Adipose tissue (tissue), 3 donors: ENCODE results near the gene GAB3. TPM values are rescaled to one million over a fixed set of nuclear protein-coding genes. Genes with fewer than 3 reads are reported as not detected.

Experiments
- H3K27ac ChIP-seq: one replicate; pipeline ENCODE4 v1.5.1; 2013; ENCODE audit warnings: low read depth, low read length
- WGBS, 3 donors: extraction: QIAGEN DNeasy Blood & Tissue Kit; methylation state at CpG; one replicate each; pipeline ENCODE4 v1.1.7; 2013; 5-methylcytosine and 5-hydroxymethylcytosine counted together
- polyA plus RNA-seq, 3 donors: library from polyadenylated mRNA; stranded (reverse); fragments of 200-250 nt; gene quantifications; one replicate each; pipeline ENCODE4 v1.2.3, GENCODE V29; 2013
- donor health status: healthy with polysubstance abuse.
- donor health status: Bipolar disorder and iron deficiency.
- donor health status: healthy.

Gene GAB3
- polyA plus RNA-seq, 3 donors: 0.85 to 2.9 (median 2.7) TPM

DNA sequence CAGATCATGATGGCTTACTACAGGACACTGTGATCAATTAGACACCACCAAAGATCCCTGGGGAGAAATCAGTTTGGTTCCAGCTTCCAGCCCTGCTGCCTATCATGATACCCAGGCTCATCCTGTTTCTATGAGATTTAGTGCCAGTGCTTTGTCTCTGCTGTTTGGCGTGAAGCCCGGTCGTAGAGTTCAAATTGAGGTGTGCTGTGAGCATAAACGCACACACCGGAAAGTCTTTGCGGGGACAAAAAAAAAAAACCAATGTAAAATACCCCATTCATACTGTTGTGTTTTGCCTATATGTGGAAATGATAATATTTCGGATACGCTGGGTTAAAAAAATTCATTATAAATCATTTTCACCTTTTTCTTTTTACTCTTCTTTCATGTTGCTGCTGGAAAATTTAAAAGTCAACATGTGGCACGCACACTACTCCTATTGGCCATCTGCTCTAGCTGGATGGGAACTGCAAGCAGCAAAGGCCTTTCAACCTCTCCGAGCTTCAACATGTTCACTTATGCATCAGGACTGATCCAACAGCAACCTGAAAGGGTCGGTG, 11.2 kb upstream of the GAB3 start:
- H3K27ac ChIP-seq: no peak overlapping the region
- 5 to 38% (median 6%) methylated on average over 11 of the region's 11 CpGs for WGBS, 3 donors

DNA sequence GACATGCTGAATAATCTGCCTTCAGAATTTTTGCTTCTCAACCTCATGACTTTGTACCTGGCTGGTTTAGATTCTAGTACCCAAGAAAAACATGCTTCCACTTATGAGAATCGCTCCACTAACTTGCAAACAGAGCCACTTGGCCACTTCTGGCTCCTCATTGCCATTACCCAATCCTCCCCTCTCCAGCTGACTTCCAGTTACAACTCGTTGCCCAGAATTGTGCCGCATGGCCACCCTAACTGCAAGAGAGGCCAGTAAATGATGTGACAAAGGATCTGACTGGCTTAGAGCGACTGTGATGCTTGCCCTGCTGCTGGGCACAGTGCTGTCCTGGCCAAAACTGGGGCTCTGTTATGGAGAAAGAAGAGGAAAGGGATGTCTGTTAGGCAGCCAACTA, 7.8 kb upstream of the GAB3 start:
- 63 to 85% (median 70%) methylated on average over 4 of the region's 4 CpGs for WGBS, 3 donors
- H3K27ac ChIP-seq: no peak overlapping the region

DNA sequence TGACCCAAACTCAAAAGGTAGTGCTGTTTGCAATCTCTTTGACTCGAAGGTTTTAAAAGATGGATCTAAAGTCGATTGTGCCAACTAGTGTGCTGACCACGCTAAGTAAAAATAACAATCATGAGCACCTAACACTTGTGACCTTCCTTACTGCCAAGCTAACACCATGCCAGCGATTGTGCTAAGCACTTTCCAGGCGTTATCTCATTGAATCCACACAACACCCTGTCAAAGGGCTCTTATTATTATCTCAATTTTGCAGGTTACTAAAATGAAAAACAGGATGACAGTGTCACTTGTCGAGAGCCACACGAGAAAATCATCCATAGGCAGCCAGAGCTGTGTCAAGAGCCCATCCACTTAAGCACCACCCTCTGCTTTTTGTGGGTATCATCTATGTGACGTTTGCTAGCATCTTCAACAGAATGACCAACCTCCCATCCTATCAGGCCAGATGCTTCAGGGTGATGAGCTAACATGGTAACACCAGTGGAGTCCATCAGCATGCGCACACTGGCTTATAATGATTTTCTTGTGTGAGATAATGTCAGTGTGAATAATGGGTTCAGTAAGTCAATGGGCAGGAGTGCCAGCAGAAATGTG, 893 bp upstream of the GAB3 start:
- no peak overlapping the region for H3K27ac ChIP-seq
- WGBS, 3 donors: 31 to 59% (median 49%) methylated on average over 9 of the region's 9 CpGs

DNA sequence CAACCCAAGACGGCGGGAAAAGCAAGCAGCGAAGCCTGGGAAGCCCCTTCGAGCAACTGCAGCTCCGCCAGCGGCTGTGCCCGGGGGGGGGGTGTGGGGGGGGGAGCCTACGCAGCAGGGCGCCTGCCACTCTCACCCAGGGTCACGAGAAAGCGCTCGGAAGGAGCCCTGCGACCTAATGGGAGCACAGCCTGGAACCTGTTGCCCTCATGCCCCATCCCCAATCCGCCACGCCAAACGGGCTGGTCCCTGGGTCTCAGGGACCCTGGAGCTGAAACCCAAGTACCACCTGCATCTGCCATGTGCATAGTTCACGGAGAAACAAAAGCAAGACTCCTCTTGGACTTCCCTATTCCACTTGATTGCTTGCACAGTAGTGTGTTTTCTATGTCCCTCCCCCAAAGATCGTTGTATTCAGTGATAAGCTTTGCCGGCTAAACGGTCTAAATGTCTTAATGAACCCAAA, 359 bp upstream of the GAB3 start:
- whole genome bisulfite sequencing, 3 donors: 8 to 32% (median 19%) methylated on average over 7 to 14 of the region's 20 CpGs
- H3K27ac ChIP-seq: no peak overlapping the region

DNA sequence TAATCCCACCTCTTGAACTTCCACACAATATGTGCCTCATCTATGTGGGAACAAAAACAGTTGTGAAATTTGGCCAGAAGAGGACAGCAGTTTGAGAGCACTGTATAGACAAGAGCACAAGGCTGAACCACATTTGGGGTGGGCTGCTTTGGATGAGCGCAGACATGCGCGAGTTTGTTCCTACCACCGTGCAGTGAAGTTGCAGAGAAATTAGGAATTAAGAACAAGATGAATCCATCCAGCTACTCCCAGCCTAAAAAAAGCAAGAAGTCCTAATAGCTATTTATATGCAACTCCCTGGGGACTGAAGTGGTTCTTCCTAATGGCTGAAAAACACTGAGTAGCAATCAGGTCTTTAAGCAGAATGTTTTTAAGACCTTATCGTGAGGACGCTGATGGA, 1.0 kb downstream of the GAB3 start:
- WGBS, 3 donors: 9 to 33% (median 30%) methylated on average over 6 of the region's 6 CpGs
- no peak overlapping the region for H3K27ac ChIP-seq

DNA sequence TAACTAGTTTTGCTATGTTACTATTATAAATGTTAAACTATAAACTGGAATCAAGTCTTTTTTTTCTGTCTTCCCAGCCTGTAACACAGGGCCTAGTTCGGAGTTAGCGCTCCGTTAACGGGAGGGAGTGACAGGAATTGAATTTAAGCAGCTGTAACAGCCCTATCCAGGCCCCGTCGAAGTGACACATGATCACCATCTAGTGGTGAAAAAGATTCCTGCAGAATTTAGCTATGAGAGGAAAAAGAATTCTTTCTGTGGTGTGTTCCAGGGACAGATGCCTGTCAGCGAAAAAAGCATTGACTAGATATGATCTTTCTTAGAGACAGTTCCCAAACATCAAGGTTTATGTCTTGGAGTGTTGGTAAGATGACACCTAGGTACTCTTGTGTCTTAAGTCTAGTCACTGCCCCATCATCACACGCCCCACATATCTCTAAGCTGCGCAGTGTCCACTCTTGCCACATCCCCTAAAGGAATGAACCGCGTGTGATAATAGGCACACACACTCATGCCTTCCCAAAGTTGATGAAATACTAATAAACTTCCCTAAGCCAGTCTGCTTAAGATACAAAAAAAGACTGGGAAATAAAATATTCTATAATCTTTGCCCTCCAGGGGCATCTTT, 2.1 kb downstream of the GAB3 start:
- WGBS, 3 donors: 19 to 24% (median 22%) methylated on average over 11 of the region's 11 CpGs
- no peak overlapping the region for H3K27ac ChIP-seq

DNA sequence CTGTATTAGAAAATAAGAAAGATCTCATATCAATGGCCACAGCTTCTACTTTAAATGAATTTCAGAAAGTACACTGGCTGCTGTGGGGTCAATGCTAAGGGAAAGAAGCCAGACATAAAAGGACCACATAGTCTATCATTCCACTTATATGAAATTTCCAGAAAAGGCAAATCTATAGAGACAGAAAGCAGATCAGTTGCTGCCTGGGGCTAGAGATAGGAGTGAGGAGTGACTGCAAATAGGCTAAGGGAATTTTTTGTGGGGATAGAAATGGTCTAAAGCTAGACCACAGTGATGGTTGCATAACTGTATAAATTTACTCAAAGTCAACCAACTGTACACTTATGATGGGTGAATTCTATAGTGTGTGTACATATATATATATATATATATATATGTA, 8.3 kb downstream of the GAB3 start:
- H3K27ac ChIP-seq: no peak overlapping the region

DNA sequence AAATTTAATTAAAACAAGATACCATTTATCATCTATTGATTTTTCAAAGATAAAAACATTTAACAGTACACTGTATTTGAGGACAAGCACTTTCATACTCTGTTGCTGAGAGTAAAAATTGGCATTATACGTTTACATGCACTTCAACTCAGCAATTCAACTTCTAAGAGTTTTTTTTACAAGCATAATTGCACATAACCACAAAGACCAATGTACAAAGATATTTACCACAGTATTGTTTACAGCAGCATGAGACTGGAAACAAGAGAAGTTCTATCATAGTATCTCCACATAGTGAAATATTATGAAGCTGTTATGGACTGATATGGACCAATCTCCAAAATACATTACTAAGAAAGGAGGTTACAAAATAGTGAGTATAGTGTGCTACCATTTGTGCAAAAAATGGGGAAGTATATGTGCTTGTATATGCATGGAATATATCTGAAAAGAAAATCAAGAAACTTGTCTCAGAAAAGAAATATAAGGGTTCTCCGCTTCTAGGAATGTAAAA, 10.9 kb downstream of the GAB3 start:
- WGBS, 3 donors: 67 to 76% (median 75%) methylated on average over 2 of the region's 2 CpGs
- no peak overlapping the region for H3K27ac ChIP-seq

DNA sequence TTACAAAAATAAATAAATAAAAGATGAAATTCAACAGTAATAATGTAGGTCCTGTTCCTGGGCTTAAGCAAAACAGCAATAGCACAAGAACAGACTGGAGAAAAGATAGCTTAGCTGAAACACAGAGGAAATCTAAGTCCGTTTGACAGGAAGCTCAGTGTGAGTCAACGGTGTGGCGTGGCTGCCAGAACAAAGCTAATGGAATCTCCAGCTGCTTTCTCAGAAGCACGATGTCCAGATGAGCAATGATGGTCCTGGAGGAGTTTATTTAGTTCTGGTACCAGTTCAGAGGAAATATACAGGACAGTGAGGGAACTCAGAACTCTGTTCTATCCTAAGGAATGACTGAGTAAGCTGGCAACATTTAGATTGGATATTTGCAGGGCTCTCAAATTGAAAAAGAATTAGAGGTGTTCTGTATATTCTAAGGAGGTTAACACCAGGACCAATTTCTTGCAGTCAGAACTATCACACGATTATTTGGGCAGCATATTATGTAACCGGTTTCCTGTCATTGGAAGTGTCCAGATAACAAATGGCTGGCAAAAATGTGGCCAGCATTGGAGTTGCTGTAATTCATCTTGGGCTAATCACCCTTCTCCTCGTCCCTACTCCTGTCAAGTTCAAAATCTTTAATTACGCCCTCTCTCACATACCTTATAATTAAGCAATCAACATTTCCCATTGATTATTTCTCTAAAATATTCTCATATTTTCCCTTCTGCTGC, 12.7 kb downstream of the GAB3 start:
- H3K27ac ChIP-seq: no peak overlapping the region
- WGBS, 3 donors: 6 to 34% (median 31%) methylated on average over 8 of the region's 8 CpGs

DNA sequence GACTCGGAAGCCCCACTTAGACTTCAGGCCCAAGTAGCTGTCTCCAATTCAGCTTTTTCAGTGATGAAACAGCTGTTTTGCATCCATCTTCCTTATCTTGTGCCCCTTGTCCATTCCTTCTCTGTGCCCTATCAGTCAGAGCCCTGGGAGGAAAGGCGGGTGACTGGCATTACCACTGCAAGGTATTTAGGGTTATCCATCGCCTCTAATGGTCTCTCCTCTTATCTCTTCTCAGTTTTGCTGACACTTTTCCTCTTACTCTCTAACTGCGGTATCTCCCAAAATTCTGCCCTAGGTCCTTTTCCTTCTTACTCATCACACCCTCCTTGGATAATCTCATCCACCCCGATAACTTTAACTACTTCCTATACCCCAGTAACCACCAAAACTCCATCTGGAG, 13.7 kb downstream of the GAB3 start:
- H3K27ac ChIP-seq: no peak overlapping the region
- WGBS, 3 donors: 71 to 93% (median 85%) methylated on average over 5 of the region's 5 CpGs

DNA sequence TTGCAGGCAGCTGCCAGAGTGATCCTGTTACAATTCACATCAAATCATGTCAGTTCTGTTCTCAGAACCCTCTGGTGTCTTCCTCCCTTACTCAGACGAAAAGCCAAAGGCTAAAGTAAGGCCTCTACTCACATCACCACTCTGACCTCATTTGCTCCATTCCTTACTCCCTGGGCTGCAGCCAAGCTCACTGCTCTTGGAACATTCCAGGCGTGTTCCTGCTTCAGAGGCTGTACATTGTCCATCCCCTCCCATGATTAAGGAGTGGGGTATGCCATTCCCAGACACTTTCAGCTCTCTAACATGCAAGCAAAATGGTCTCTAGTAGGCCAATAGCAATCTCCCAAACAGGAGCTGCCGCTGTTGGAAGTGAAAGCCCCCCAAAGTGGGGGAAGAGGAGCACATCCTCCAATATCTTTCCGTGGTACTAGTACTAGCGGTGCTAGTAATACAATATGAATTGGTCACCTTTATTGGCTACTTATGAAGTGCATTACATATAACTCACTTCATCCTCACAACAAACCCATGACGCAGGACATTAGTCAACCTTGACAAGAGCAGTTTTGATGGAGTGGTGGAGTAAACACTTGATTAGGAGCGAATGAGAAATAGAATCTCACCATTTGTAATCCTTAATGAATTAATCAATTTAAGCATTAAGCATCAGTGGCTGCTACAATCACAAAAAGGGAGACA, 15.0 kb downstream of the GAB3 start:
- H3K27ac ChIP-seq: no peak overlapping the region
- 57 to 70% (median 65%) methylated on average over 7 of the region's 7 CpGs for WGBS, 3 donors

DNA sequence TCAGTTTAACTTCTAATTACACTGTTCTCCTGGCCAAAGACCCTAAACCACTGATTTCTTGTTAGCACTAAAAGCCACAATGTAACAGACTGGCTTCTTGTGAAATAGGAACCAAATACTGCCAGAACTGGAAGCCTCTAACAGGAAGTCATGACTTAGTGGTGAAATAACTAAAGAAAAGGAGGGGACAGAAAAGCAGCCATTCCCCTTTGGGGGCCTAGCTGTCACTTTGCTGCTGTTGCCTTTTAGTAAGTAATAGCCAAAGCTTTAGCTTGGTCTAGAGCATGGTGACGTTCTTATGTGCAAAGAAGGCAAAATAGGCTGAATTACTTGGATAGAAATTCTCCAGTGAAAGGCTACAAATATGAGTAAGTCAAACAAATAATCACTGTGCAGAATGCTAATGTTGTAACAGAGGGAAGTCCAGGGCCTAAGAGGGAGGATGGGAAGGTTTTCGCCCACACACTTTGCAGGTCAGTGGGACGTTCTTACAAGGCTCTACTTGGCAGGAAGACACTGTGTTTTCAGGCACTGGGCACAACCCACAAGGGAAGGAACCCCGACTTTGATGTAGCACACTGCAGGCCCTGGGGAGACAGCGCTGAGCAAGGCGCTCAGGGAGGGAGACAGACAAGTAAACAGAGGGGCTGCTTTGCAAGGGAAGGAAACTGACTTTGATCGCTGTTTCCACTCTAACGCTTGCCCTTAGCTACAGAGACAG, 16.7 kb downstream of the GAB3 start:
- 0 to 71% (median 28%) methylated on average over 8 of the region's 8 CpGs for WGBS, 3 donors
- H3K27ac ChIP-seq: no peak overlapping the region

DNA sequence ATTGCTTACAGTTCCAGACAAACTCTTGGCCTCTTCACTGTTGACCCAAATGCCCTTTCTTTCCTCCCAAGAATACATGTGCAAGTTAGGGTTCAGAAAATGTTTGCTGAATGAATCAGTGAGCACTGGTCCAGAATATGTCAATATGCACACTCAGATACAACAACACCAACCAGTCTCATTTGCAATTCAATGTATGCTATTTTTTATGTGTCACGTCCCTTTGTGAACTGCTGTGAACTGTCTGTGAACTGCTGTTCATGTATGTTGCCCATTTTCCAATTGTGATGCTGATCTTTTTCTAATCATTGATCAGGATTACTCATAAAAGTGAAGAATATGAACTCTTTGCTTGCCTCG, 17.8 kb downstream of the GAB3 start:
- 58 to 80% (median 65%) methylated on average over 2 of the region's 2 CpGs for WGBS, 3 donors
- no peak overlapping the region for H3K27ac ChIP-seq

DNA sequence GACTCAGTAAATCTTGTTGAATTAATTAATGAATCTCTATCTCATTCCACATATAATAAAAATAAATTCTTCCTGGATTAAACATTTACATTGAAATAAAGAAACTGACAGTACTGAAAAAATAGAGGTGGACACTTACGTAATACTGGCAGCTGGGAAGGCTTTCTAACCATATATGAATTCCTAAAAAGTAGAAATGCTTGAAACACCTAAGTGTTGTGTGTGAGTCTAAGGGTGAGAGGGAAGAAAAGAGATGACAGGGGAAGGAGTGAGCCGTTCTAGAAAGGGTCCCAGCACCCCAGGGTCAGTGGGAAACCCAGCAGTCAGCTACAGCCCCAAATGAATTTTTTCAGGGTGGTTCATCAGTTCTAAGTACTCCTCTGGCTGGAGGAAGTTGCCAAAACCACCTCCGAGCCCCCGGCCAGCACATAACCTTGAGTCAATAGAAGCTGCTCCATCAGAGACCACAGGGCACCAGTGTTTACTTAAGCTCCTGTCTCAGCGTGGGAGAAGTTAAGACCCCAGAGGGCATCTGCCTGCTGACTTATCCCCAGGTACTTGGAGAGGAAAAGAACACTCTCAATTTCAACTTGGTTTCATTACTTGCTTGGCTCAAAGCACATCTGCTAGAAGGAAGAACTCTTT, 18.3 kb downstream of the GAB3 start:
- H3K27ac ChIP-seq: no peak overlapping the region
- WGBS, 3 donors: 18 to 40% (median 32%) methylated on average over 5 of the region's 5 CpGs

DNA sequence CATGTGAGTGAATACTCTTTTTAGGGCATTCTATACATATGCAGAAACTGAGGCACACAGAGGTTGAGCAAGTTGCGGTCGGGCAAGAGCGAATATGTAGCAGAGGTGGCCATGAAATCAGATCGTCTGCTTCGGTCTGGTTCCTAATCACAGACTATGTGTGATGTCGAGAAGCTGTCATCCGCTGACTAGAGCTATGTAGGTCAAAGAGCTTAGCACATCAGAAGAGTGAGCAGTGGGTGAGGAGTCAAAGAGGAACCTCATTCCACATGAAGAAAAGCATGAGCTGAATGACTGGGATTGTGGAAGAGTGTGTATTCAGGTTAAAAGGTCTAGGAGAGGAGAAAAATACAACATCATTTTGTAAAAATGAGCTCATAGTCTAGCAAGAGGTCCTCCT, 19.0 kb downstream of the GAB3 start:
- H3K27ac ChIP-seq: no peak overlapping the region
- WGBS, 3 donors: 53 to 76% (median 71%) methylated on average over 7 of the region's 7 CpGs

DNA sequence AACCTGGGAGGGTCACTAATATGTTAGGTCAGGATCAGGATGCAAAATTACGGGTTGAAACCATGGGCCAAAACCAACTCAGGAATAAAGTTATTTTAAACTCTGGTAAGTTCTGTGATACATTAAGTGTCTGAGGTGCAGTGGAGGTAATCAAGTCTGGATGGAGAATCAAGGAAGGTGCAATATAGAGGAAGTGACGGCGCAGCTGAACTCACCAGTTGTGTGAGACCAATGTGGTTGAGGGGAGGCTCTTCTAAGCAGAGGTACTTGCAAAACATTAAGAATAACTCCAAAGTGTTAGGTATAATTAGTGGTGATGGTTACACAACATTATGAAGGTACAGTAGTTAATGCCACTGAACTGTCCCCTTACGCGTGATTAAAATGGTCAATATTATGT, 19.7 kb downstream of the GAB3 start:
- WGBS, 3 donors: 73 to 95% (median 78%) methylated on average over 5 of the region's 5 CpGs
- no peak overlapping the region for H3K27ac ChIP-seq

DNA sequence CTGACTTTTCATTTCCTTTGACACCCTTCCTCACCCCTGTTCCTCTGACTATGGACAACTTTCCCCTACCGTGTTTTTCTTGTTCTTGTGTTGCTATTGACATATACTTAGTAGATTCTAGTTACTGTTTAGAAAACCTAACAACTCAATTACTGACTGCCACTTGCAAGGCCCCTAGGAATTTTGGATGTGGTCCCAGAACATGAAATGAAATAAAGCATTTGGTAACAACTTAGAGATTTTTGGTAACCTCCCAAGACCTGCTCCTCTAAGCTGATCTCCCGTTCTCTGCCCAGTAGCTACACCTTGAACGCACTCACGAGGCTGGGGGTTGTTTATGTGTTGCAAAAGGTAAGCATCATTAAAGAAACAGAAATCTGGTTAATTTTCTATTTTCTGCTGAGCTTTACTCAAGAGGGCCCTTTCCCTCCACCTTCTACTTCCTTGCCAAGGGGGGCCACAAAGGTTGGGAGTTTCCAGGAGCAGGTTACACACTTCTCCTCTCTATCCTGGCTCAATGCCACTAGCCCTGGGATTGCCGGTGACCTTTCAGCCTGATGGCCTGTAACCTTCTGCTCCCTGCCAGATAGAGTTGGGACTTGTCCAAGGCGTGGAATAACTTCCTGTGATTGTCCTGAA, 20.5 kb downstream of the GAB3 start:
- H3K27ac ChIP-seq: no peak overlapping the region
- WGBS, 3 donors: 22 to 42% (median 37%) methylated on average over 6 of the region's 6 CpGs
